A673 (cell line): ENCODE data around the gene ZNF723. TPM values are rescaled to one million over a fixed set of nuclear protein-coding genes. Genes with fewer than 3 reads are reported as not detected.

Experiments
- BruUV-seq: library from RNA; stranded (reverse); fragments of 400-500 nt; replicated peaks from 2 replicates; lab custom pipeline; 2021; lab: Mats Ljungman, UMichigan
- CTCF ChIA-PET: fragments of 300-600 bp; sonication (Branson Sonifier 250); formaldehyde crosslinking; loops from one replicate; lab custom pipeline; 2022; ENCODE audit warnings: antibody characterized with exemption; lab: Charles Lee
- POLR2A ChIA-PET: fragments of 300-600 bp; sonication (Branson Sonifier 250); formaldehyde crosslinking; loops from one replicate; lab custom pipeline; 2022; ENCODE audit warnings: antibody characterized with exemption; ENCODE audit not compliant: low non-redundant PET; lab: Charles Lee
- DNase-seq: peaks from one replicate; pipeline ENCODE4 v3.0.0-alpha.2; 2015; ENCODE audit warnings: low spot score
- H3K27ac ChIP-seq: fragments of 200-600 bp; sonication (generic); 2 replicates; pipeline ENCODE4 v1.5.1; 2016; ENCODE audit warnings: mixed run types, low read depth, mild to moderate bottlenecking, mixed read lengths, antibody characterized with exemption, low read length; ENCODE audit not compliant: poor library complexity, severe bottlenecking
- H3K27me3 ChIP-seq: fragments of 200-600 bp; sonication (generic); replicated peaks from 2 replicates; pipeline ENCODE4 v1.6.1; 2017; ENCODE audit warnings: mixed run types, low read depth, mild to moderate bottlenecking, mixed read lengths, antibody characterized with exemption, low read length; ENCODE audit not compliant: insufficient read depth, poor library complexity
- H3K36me3 ChIP-seq: fragments of 200-600 bp; sonication (generic); 2 replicates; pipeline ENCODE4 v1.6.1; 2016; ENCODE audit warnings: mixed run types, mild to moderate bottlenecking, mixed read lengths, antibody characterized with exemption, low read length; ENCODE audit not compliant: insufficient read depth, poor library complexity, severe bottlenecking
- H3K4me1 ChIP-seq: fragments of 200-600 bp; sonication (generic); 2 replicates; pipeline ENCODE4 v1.6.1; 2017; ENCODE audit warnings: mixed run types, mild to moderate bottlenecking, mixed read lengths, antibody characterized with exemption, low read length; ENCODE audit not compliant: insufficient read depth, poor library complexity, severe bottlenecking
- H3K4me3 ChIP-seq: fragments of 200-600 bp; sonication (generic); 2 replicates; pipeline ENCODE4 v1.5.1; 2016; ENCODE audit warnings: low read depth, mixed run types, mild to moderate bottlenecking, mixed read lengths, low read length; ENCODE audit not compliant: poor library complexity, severe bottlenecking
- H3K9me3 ChIP-seq: fragments of 200-600 bp; sonication (generic); 2 replicates; pipeline ENCODE4 v1.6.1; 2016; ENCODE audit warnings: mixed run types, low read depth, mild to moderate bottlenecking, mixed read lengths, antibody characterized with exemption, low read length; ENCODE audit not compliant: poor library complexity, severe bottlenecking
- CTCF ChIP-seq: fragments of 300-800, 200-600 bp; sonication (generic); conservative IDR thresholded peaks from 2 replicates; pipeline ENCODE4 v1.5.1; 2017; ENCODE audit warnings: low read depth, mild to moderate bottlenecking, antibody characterized with exemption, low read length, moderate library complexity, mixed read lengths
- EZH2 ChIP-seq: fragments of 200-600 bp; sonication (generic); IDR thresholded peaks from 2 replicates; pipeline ENCODE4 v1.6.1; 2017; ENCODE audit warnings: borderline replicate concordance, low read depth, mild to moderate bottlenecking, mixed read lengths, antibody characterized with exemption, low read length; ENCODE audit not compliant: poor library complexity, severe bottlenecking
- intact Hi-C: fragments of 100-400 bp; cut with micrococcal nuclease; formaldehyde crosslinking; loops from one replicate; pipeline ENCODE4 v1.10.0; 2022; ENCODE audit not compliant: unreplicated experiment
- total RNA-seq: library from RNA; stranded (reverse); gene quantifications from 2 replicates; pipeline ENCODE4 v1.2.3, GENCODE V29; 2021

Gene ZNF723
- total RNA-seq, 1 experiment from 2014 or later = not detected

GRCh38 chr19:22797040-22797439, 35.1 kb upstream of the ZNF723 start:
- no peak for DNase-seq

DNA sequence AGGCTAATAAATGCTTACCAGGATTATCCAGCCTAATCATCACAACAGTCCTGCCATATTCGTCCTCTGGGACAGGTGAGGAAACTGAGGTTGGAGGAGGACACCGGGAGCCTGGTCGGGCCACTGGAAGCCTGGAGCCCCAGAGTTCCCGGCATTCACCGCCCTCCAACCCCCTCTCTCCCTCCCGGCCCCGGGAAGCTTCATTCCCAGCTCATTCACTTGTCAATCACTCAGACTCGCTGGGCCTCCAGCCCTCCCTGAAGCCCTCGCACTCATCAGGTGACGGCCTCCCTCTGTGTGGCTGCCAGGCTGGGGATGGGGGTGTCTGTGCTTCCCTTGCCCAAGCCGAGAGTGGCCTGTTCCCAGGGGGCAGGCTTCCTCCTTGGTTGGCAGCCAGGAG, 25.7 kb upstream of the ZNF723 start:
- no peak for TF ChIP-seq EZH2
- H3K36me3 ChIP-seq = no peaks in the 10 kb centered on the region
- ChIA-PET POLR2A (no interaction called here), CTCF (no interaction called here)
- H3K9me3 ChIP-seq = peaks cover 29% of the 10 kb centered on the region
- intact Hi-C loops = no loop called here
- H3K27me3 ChIP-seq = no peaks in the 10 kb centered on the region
- no peak for DNase-seq
- no peak overlapping the region for H3K27ac ChIP-seq
- no TSS peak for BruUV-seq
- H3K4me1 ChIP-seq = no peaks in the 10 kb centered on the region
- no peak overlapping the region for H3K4me3 ChIP-seq

More at GRCh38 chr19:22797040-22797439, 35.1 kb upstream of the ZNF723 start:
- Histone ChIP-seq H3K27me3 (no peaks in the 10 kb centered on the region), H3K9me3 (peaks cover 33% of the 10 kb centered on the region), H3K4me1 (no peaks in the 10 kb centered on the region), H3K4me3 (no peak overlapping the region), H3K27ac (no peak overlapping the region), H3K36me3 (no peaks in the 10 kb centered on the region)
- ChIA-PET POLR2A (no interaction called here), CTCF (no interaction called here)
- no TSS peak for BruUV-seq
- intact Hi-C loops = no loop called here
- no peak for TF ChIP-seq EZH2
- no peak for TF ChIP-seq CTCF

GRCh38 chr19:22807061-22807835, 24.8 kb upstream of the ZNF723 start:
- Histone ChIP-seq H3K27me3 (no peaks in the 10 kb centered on the region), H3K36me3 (no peaks in the 10 kb centered on the region), H3K4me3 (no peak overlapping the region), H3K4me1 (no peaks in the 10 kb centered on the region), H3K9me3 (peaks cover 23% of the 10 kb centered on the region), H3K27ac (no peak overlapping the region)
- no TSS peak for BruUV-seq
- intact Hi-C loops = no loop called here
- POLR2A ChIA-PET = no interaction called here
- CTCF ChIA-PET = no interaction called here
- DNase-seq = no peak
- TF ChIP-seq CTCF = no peak
- no peak for TF ChIP-seq EZH2
